ENCODE data around the gene VASH1.
A peak's percentile ranks its signal among the peaks of the same experiment; 100 is the strongest.

Gene VASH1

GRCh38 chr14:76742966-76743365, 18.3 kb upstream of the VASH1 start:
- no peak for DNase-seq (ENCODE audit: low read depth in 3 of 3)

DNA sequence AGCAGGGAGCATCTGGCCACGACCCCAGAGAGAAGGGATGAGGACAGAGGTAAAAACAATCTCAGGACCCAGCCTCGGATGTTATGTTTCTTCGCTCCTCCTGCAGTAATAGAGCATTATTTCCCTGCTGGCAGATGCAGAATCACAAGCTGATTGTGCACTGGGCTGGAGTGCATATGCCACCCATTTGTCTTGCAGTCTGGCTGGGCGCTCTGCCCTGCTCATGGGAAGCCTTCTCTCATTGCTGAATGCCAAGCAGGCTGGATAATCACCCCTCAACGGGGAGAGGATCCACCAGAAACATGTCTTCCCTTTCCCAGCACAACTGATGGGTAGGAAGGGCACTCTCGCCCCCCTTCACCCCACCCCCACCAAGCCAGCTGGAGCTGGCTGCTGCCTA, 8.5 kb upstream of the VASH1 start:
- no peak for DNase-seq (ENCODE audit: low read depth in 3 of 3)

DNA sequence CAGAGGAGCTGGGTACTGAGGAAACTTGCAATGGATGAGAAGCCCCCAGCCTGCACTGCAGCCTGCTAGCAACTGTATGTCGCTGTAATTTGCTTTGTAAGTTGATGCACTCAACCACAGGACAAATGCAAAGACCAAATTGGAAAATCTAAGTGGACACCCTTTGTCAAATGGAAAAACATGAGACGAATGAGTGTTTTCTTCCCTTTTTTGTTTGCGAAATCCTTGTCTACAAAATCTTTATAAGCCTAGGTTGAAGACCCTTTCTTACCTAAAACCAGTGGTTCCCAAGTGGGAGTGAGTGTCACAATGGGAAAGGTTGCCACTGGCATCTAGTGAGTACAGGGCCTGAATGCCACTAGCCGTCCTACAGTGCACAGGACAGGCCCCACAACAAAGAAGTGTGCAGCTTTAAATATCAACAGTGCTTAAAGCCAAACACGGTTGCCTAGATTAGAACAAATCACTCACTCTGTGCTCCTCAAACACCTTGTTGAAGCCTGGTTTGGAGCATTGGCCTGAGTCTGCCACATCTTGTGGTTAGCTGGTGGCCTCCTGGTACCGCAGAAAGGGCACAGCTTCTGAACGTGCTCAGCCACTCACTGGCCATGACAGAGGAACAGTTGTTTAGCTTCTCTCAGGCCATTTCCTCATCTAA, 7.6 kb upstream of the VASH1 start:
- DNase-seq (ENCODE audit: low read depth in 3 of 3) = no peak

DNA sequence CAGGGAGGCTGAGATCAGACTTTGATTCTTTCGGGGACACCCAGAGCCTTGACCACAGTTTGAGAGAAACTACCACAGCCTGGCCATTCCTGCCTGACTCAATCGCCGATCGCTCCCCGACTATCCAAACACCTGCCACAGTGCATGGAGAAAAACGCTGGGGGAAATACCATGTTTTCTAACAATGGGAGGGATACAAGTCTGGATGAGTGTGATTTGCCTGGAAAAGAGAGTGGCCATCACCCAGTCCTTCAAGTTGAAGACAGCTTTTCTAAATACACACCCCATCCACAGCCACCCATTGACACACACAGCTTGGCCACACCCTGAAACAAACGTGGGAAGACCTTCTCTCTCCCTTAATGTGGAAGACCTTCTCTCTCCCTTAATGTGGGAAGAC, 6.7 kb upstream of the VASH1 start:
- no peak for DNase-seq (ENCODE audit: low read depth in 3 of 3)

- DNase-seq (ENCODE audit: low read depth in 3 of 3) = no peak
These were observed 5.5 kb upstream of the VASH1 start for GRCh38 chr14:76755610-76756370.

DNA sequence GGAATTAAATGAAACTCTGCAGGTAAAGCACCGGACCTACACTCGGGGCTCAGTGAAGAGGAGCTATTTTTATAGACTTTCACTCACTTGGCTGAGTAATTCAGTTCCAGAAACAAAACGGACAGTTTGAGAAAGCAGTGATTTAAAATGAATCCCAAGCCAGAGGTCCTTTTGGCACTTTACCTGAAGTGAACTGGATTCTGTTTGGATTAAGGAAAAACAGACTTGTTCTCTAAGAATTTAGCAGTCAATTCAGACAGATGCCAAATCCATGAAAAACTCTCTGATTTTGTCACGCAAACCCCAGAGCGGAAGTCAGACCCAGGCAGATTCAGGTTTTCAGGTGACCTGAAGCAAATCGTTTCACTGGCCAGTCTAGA, 4.9 kb upstream of the VASH1 start:
- no peak for DNase-seq (ENCODE audit: low read depth in 3 of 3)

GRCh38 chr14:76759589-76759988, 1.7 kb upstream of the VASH1 start:
- no peak for DNase-seq (ENCODE audit: low read depth in 3 of 3)

- DNase-seq (ENCODE audit: low read depth in 3 of 3) = no peak
These were observed 735 bp upstream of the VASH1 start for GRCh38 chr14:76760331-76761135.

- DNase-seq (ENCODE audit: low read depth in 3 of 3) = no peak
These were observed 717 bp downstream of the VASH1 start for GRCh38 chr14:76761960-76762410.

GRCh38 chr14:76762411-76763095, 1.3 kb downstream of the VASH1 start:
- no peak for DNase-seq (ENCODE audit: low read depth in 3 of 3)

GRCh38 chr14:76763096-76764041, 2.1 kb downstream of the VASH1 start:
- DNase-seq (ENCODE audit: low read depth in 3 of 3) = no peak

GRCh38 chr14:76765461-76765931, 4.2 kb downstream of the VASH1 start:
- DNase-seq (ENCODE audit: low read depth in 3 of 3) = no peak

DNA sequence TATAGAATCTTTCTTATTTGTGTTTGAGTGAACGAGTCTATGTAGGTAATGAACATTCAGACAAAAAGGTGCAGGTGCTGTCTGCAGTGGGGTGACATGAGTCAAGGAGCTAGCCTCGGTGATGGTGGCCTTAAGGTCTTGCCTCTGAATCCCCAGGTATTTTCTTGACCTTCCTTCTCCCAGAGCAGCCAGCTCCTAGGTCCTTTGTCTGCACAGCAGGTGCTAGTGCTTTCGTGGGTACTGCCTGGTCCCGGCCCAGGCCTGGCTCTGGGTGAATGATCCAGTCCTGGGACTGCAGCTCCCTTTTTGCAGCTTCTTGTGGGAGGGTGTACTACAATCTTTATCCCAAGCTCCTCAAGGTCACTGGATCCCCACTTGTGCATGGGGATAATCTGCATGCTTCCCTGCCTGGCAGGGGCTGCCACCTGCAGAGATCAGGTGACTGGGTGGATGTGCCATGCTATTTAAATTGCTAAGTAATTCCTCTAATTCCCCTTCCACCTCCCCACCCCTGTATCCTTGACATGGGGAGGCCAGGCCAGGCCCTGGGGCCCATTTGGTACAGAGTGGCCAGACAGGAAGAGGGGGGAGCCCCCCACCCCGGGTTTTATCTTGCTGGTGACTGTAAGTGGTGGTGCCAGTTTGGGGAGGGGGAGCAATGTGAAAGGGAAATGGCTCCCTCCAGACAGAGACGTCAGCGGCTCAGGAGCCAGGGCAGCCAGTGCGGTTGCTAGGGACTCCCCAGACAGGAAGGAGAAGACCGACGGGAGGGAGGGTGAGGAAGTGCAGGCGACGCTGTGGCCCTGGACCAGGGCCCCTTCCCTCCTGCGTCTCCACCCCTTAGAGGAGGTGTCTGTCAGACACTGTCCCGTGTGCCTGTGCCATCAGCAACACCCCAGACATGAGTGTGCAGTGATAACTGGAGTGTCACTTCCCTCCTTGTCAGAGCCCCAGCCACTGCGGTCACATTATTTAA, 6.7 kb downstream of the VASH1 start:
- DNase-seq (ENCODE audit: low read depth in 3 of 3) = peak in 2 of 3 experiments; percentile 13 to 56

GRCh38 chr14:76768671-76769500, 7.6 kb downstream of the VASH1 start:
- no peak for DNase-seq (ENCODE audit: low read depth in 3 of 3)

DNA sequence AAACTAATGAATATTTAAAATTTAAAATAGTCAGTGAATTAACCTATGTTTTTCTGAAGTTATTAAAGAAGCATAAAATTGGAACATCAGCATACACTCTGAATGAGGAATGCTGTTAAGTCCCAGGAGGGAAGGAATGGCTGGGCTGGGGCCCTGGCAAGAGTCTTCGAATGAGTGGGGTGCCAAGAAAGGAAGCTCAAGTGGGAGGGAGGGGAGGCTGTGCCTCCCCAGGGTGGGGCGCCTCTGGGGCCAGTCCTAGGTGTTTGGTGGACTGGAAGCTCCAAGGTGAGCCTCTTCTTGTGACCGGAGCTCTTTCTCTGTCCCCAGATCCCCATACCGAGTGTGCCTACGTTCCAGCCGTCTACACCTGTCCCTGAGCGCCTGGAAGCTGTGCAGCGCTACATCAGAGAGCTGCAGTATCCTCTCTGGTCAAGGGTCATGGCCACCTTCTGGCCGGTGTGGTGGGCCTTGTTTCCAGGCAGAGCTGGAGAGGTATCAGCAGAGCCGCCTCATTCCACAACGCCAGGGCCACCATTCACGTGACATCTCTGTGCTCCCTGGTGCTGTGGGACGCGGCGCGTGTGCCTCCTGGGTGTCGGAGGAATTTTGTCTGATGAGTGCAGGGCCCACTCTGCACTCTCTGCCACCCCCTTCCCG, 8.5 kb downstream of the VASH1 start:
- DNase-seq (ENCODE audit: low read depth in 3 of 3) = no peak

DNA sequence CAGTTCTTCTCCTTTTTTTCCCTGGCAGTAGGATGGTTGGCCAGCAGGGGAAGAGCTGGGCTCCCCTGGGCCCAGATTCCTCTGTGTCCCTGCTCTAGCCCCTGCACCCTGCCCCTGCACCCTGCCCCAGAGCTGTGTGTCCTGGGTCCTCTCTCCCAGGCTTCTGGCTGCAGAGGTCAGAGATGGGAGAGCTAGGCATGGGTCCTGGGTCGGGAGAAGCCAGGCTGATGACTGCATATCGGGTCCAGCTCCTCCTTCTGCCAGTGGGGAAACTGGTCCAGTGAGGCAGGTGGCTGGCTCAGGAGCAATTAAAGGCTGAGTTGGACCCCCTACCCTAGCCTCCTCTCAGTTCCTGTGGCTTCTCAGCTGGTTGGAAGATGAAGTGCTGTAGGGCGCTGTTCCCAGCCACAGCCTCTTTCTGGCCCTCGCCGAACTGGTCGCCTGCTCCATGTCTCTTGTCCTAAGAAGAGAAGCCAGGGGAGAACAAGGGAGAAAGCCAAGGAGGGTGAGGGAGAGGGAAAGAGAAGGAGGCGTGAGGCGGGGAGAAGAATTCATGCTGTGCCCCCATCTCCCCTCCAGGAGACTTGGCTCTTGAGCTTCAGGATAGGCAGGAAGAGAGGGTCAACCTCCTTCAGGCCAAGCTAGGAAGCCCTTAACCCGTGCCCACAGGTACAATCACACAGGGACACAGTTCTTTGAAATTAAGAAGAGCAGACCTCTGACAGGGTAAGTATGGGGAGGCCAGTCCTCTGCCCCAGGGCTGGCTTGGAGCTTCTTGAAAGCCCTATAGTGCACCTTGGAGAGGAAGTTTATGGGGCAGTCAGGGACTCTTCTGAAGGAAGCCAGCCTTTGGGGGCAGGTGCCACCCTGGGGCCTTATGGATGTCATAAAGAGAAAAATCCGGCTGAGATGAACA, 9.5 kb downstream of the VASH1 start:
- DNase-seq (ENCODE audit: low read depth in 3 of 3) = no peak

DNA sequence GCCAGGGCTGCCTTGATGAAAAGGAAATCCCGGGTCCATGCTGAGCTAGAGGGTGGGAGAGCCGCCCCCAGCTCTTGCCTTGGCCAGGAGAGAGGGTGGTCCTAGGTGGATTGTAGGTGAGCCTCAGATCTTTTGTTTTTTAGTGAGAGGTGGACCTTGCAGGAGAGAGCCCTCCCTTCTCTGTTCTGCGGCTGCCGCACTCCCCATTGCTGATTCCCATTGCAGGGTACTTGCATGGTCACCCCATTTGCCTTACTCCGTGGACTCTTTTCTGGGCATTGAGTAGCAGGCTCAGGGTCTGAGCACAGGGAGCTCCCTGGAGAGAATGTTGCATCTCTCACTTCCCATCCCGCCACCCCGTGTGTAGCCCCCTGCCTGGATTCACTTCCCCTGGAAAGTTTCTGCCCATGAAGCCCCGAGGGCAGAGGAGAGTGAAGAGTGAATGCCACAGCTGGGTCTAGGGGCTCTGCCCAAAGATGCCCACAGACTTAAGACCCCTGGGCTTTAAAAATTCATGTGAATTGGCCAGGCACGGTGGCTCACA, 10.2 kb downstream of the VASH1 start:
- no peak for DNase-seq (ENCODE audit: low read depth in 3 of 3)

All from stimulated activated CD4-positive, alpha-beta T cell treated with anti-CD3 and anti-CD28 coated beads, TNF-alpha, amount 100 ng/mL, for 4 hours (primary cell).